Lung (tissue), 12 donors: ENCODE data around the gene TAF6. TPM values are rescaled to one million over a fixed set of nuclear protein-coding genes. Genes with fewer than 3 reads are reported as not detected.

Source experiments
- ATAC-seq: fragments of 200-7000 bp; cut with Tn5 transposase; one replicate; pipeline ENCODE4 v1.9.1; 2020; ENCODE audit warnings: moderate number of reproducible peaks; ENCODE audit not compliant: insufficient read depth, low FRiP score
- DNase-seq, 3 donors: peaks; one replicate each; pipeline ENCODE4 v3.0.0-alpha.2; 2013 to 2017
- H3K27ac ChIP-seq, 2 donors: one replicate each; pipeline ENCODE4 v1.5.1; 2013; ENCODE audit warnings: mild to moderate bottlenecking in 2 of 2, moderate library complexity in 2 of 2, control low read depth in 1 of 2, inconsistent platforms in 1 of 2, low read depth in 1 of 2, low read length in 1 of 2
- H3K27me3 ChIP-seq, 3 donors: one replicate each; pipeline ENCODE4 v1.5.1; 2013; ENCODE audit warnings: low read length in 2 of 3; ENCODE audit not compliant: control insufficient read depth in 3 of 3, insufficient read depth in 3 of 3
- H3K36me3 ChIP-seq, 4 donors: one replicate each; pipeline ENCODE4 v1.5.1; 2013; ENCODE audit warnings: low read length in 4 of 4, mild to moderate bottlenecking in 1 of 4, moderate library complexity in 1 of 4; ENCODE audit not compliant: control insufficient read depth in 4 of 4, insufficient read depth in 4 of 4
- H3K4me1 ChIP-seq, 5 donors: one replicate each; pipeline ENCODE4 v1.5.1; 2013; ENCODE audit warnings: low read length in 5 of 5, mild to moderate bottlenecking in 2 of 5, moderate library complexity in 1 of 5; ENCODE audit not compliant: control insufficient read depth in 5 of 5, insufficient read depth in 5 of 5
- H3K4me3 ChIP-seq: one replicate; pipeline ENCODE4 v1.5.1; 2013; ENCODE audit warnings: mild to moderate bottlenecking, control low read depth, moderate library complexity
- H3K9ac ChIP-seq, 2 donors: one replicate each; pipeline ENCODE4 v1.5.1; 2013; ENCODE audit warnings: low read length in 2 of 2, control low read depth in 1 of 2; ENCODE audit not compliant: insufficient read depth in 1 of 2
- H3K9me3 ChIP-seq, 4 donors: one replicate each; pipeline ENCODE4 v1.5.1; 2013; ENCODE audit warnings: low read length in 3 of 4, mild to moderate bottlenecking in 1 of 4, moderate library complexity in 1 of 4; ENCODE audit not compliant: control insufficient read depth in 4 of 4, insufficient read depth in 3 of 4
- WGBS, 2 donors: extraction: QIAGEN DNeasy Blood & Tissue Kit; methylation state at CpG; one replicate each; pipeline ENCODE4 v1.1.7; 2013; 5-methylcytosine and 5-hydroxymethylcytosine counted together
- polyA plus RNA-seq, 2 donors: library from polyadenylated mRNA; stranded (reverse); fragments of 200-250 nt; gene quantifications; one replicate each; pipeline ENCODE4 v1.2.1, GENCODE V29; 2013
- total RNA-seq, 2 donors: library from RNA; depleted of rRNA in 1 of 2; stranded (reverse); fragments of >200 nt in 1 of 2; gene quantifications; one replicate each; pipeline ENCODE4 v1.2.1, GENCODE V29; 2014 to 2021
- TF ChIP-seq, protein P1 (sequence below): IDR thresholded peaks from 2 replicates; pipeline ENCODE4 v1.5.1; 2012; ENCODE audit warnings: mild to moderate bottlenecking; ENCODE audit errors: control extremely low read depth, extremely low read depth
- donor health status: control.
- donor health status: control.
- donor health status: Bipolar disorder and iron deficiency.
- donor health status: healthy.
- donor health status: DM: yes; HTN: yes; CAD: no.

TAF6 gene
- total and polyA plus RNA-seq, 4 donors = 31.5 to 51.5 (median 37.9) TPM

DNA sequence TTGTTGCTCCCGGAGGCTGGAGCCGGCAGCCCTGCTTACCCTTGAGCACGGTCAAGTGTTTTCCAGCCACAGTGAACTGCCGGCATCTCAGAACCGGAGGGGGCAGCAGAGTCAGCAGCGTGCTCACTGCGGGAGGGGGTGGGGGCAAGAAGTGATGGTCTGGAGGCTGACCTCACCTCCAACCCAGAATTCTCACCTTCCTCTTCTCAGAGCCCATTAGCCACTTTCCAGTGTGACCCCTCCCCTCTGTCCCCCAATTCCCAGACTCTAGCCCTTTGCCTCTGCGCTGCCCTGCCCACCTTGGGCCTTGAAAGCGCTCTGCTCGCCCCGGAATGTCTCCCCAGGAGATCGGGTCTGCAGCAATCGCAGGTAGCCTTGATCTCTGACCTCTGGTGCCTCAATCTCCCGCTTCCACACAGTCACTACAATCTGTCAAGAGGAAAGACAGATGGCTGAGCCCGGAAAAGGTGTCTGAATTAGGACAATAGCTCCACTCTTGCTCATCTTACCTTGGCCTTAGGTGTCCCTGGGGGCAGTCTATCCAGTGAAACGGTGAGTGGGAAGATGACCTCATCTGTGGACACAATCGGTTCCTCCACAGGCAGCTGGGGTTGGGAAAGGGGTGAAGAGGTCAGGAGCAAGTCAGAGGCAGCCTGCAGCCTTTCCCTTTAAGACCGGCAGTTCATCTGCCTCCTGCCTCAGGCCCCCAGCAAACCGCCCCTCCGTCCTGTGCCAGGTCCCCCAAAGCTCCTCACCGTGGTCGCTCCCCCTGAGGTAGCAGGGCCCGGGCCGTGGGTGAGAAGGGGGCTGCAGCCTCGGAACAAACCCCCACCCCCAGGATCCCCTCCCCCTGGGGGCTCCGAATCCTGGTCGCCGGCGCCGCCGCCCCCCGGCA lies 38.4 kb upstream of the TAF6 start:
- Histone ChIP-seq H3K9me3 (no peaks in the 10 kb centered on the region), H3K36me3 (peaks cover 8 to 32% (median 19%) of the 10 kb centered on the region in 4 donors), H3K9ac (peak overlapping the region in 1 of 2 donors; percentile 12), H3K4me1 (peaks cover 0 to 12% (median 4%) of the 10 kb centered on the region in 5 donors), H3K4me3 (peak overlapping the region; percentile 77), H3K27ac (peak overlapping the region; percentile 71 to 84), H3K27me3 (no peaks in the 10 kb centered on the region)
- peak; percentile 45 for ATAC-seq
- TF ChIP-seq, protein P1, sequence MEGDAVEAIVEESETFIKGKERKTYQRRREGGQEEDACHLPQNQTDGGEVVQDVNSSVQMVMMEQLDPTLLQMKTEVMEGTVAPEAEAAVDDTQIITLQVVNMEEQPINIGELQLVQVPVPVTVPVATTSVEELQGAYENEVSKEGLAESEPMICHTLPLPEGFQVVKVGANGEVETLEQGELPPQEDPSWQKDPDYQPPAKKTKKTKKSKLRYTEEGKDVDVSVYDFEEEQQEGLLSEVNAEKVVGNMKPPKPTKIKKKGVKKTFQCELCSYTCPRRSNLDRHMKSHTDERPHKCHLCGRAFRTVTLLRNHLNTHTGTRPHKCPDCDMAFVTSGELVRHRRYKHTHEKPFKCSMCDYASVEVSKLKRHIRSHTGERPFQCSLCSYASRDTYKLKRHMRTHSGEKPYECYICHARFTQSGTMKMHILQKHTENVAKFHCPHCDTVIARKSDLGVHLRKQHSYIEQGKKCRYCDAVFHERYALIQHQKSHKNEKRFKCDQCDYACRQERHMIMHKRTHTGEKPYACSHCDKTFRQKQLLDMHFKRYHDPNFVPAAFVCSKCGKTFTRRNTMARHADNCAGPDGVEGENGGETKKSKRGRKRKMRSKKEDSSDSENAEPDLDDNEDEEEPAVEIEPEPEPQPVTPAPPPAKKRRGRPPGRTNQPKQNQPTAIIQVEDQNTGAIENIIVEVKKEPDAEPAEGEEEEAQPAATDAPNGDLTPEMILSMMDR = no peak
- no peak for DNase-seq
- WGBS, 2 donors = 23 to 38% methylated on average over 25 to 32 of the region's 32 CpGs

GRCh38 chr7:100157069-100157333 lies 37.8 kb upstream of the TAF6 start:
- Histone ChIP-seq H3K4me1 (peaks cover 0 to 12% (median 4%) of the 10 kb centered on the region in 5 donors), H3K9me3 (no peaks in the 10 kb centered on the region), H3K9ac (no peak overlapping the region), H3K4me3 (no peak overlapping the region), H3K27ac (peak overlapping the region in 1 of 2 donors; percentile 11), H3K27me3 (no peaks in the 10 kb centered on the region), H3K36me3 (peaks cover 8 to 32% (median 19%) of the 10 kb centered on the region in 4 donors)
- ATAC-seq (no peak), DNase-seq (no peak)
- 71 to 75% methylated on average over 5 of the region's 5 CpGs for WGBS, 2 donors
- TF ChIP-seq, protein P1 = no peak

- TF ChIP-seq, protein P1 = no peak
- no peaks in the 10 kb centered on the region for H3K9me3 ChIP-seq
- no peaks in the 10 kb centered on the region for H3K27me3 ChIP-seq
- no peak overlapping the region for H3K9ac ChIP-seq
- H3K27ac ChIP-seq = peak overlapping the region in 1 of 2 donors; percentile 11
- H3K36me3 ChIP-seq = peaks cover 8 to 32% (median 19%) of the 10 kb centered on the region in 4 donors
- ATAC-seq = no peak
- 72 to 78% methylated on average over 16 of the region's 16 CpGs for WGBS, 2 donors
- peaks cover 0 to 12% (median 4%) of the 10 kb centered on the region in 5 donors for H3K4me1 ChIP-seq
- no peak for DNase-seq
- H3K4me3 ChIP-seq = no peak overlapping the region
Observed at GRCh38 chr7:100156331-100157068, 37.3 kb upstream of the TAF6 start.
